K562 treated with DMSO at 1 percent for 24 hours (cell line): ENCODE data around the gene CRLF1. TPM values are rescaled to one million over a fixed set of nuclear protein-coding genes. Genes with fewer than 3 reads are reported as not detected.

Source experiments
- total RNA-seq: library from RNA; unstranded; fragments of 300-600 nt; gene quantifications from 2 replicates; pipeline ENCODE4 v1.2.3, GENCODE V29; 2022; ENCODE audit warnings: low read depth; ENCODE audit not compliant: insufficient read depth

Gene CRLF1, protein sequence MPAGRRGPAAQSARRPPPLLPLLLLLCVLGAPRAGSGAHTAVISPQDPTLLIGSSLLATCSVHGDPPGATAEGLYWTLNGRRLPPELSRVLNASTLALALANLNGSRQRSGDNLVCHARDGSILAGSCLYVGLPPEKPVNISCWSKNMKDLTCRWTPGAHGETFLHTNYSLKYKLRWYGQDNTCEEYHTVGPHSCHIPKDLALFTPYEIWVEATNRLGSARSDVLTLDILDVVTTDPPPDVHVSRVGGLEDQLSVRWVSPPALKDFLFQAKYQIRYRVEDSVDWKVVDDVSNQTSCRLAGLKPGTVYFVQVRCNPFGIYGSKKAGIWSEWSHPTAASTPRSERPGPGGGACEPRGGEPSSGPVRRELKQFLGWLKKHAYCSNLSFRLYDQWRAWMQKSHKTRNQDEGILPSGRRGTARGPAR
- 2.5 and 2.8 TPM in 2 replicates for total RNA-seq

GRCh38 chr19:18606281-18607225 is at the start of gene CRLF1:
TSS of gene CRLF1 (minus strand) at chr19:18606799. CDS start at chr19:18606656, 143 bp downstream.

GRCh38 chr19:18636969-18637629 is 30.5 kb upstream of the CRLF1 start, which contains the start of gene KLHL26:
TSS of gene KLHL26 (plus strand) at chr19:18637028. CDS start at chr19:18637055, 27 bp downstream.

GRCh38 chr19:18612772-18613588 is 6.4 kb upstream of the CRLF1 start, which contains the start of gene TMEM59L:
TSS of gene TMEM59L (plus strand) at chr19:18612870. CDS start at chr19:18612959, 89 bp downstream.

GRCh38 chr19:18588611-18589379 is 17.8 kb downstream of the CRLF1 start, which contains the start of gene REX1BD:
TSS of gene REX1BD (plus strand) at chr19:18588798. CDS start at chr19:18588802, 4 bp downstream.

GRCh38 chr19:18571564-18572344 is 34.8 kb downstream of the CRLF1 start, which contains the start of gene UBA52:
TSS of gene UBA52 (plus strand) at chr19:18571857. CDS start at chr19:18573301, 1,444 bp downstream.

DNA sequence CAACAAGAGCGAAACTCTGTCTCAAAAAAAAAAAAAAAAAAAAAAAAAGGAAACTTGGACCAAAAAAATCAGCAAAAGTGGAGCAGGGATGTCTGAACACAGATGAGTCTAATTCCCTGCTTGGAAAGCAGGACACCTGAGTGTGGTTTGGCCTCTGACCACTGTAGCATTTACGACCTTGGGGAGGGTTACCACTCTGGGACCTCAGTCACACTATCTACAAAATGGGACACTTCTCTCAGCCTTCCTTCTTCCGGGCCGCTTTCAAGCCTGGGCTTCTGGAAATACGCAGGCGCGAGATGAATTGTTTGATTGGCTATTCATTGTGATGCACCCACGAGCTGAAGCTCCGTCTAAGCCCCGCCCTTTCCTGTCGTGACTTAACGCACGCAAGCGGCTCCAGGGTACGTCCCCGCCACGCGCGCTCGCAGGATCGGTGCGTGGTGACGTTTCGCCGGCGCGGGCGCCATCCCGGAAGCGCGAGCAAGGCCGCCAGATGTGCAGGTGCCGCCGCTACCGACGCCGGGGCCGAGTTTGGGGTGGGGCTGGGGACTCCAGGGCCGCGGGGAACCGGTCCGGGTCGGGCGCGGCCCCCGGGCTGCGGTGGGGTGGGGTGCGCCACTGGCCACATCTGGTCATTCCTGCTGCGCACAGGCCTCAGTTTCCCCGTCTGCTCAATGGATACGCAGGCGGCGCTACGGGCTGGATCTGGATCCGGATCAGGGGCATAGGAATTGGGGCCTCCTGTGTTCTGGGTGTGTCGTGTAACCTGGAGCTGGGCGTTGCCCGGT is 49.0 kb downstream of the CRLF1 start, which contains the start of gene KXD1:
KXD1 (plus strand) TSS at position 460 of the 791 bp plus-strand sequence. CDS start 4,187 bp downstream, outside the sequence.

Other genes starting within 250 kb of the CRLF1 start
- 470 and 575 TPM in 2 replicates for gene GDF15, start 220.6 kb downstream of the CRLF1 start, total RNA-seq
- gene LRRC25, start 209.2 kb downstream of the CRLF1 start, total RNA-seq = 3.5 and 3.8 TPM in 2 replicates
- 124 and 152 TPM in 2 replicates for gene SSBP4, start 187.4 kb downstream of the CRLF1 start, total RNA-seq
- gene ISYNA1, start 168.7 kb downstream of the CRLF1 start, total RNA-seq = 333 and 398 TPM in 2 replicates
- 17.6 and 19.8 TPM in 2 replicates for gene ELL, start 84.7 kb downstream of the CRLF1 start, total RNA-seq
- gene FKBP8, start 63.2 kb downstream of the CRLF1 start, total RNA-seq = 364 and 404 TPM in 2 replicates
- gene KXD1, start 48.9 kb downstream of the CRLF1 start, total RNA-seq = 149 and 164 TPM in 2 replicates
- 2,583 and 2,749 TPM in 2 replicates for gene UBA52, start 34.9 kb downstream of the CRLF1 start, total RNA-seq
- 142 and 151 TPM in 2 replicates for gene REX1BD, start 18.0 kb downstream of the CRLF1 start, total RNA-seq
- 0.45 TPM in 1 of 2 replicates, not detected in the other for gene TMEM59L, start 6.1 kb upstream of the CRLF1 start, total RNA-seq
- gene KLHL26, start 30.2 kb upstream of the CRLF1 start, total RNA-seq = 14.6 and 14.8 TPM in 2 replicates
- 19.0 and 23.5 TPM in 2 replicates for gene CRTC1, start 76.9 kb upstream of the CRLF1 start, total RNA-seq
- not detected in 2 replicates for gene COMP, start 184.5 kb upstream of the CRLF1 start, total RNA-seq
- 80.1 and 81.7 TPM in 2 replicates for gene UPF1, start 225.2 kb upstream of the CRLF1 start, total RNA-seq